Right ventricle myocardium inferior (tissue), 1 donor: Measurements from ENCODE around the gene AHI1. TPM values are rescaled to one million over a fixed set of nuclear protein-coding genes. Genes with fewer than 3 reads are reported as not detected.

Experiments used
- ATAC-seq: fragments of 200-7000 bp; cut with Tn5 transposase; one replicate; pipeline ENCODE4 v1.9.1; 2020; ENCODE audit warnings: mild to moderate bottlenecking, moderate library complexity
- DNase-seq: peaks from one replicate; pipeline ENCODE4 v3.0.0; 2021; ENCODE audit errors: missing footprints
- intact Hi-C: fragments of 100-400 bp; cut with DNase I; formaldehyde crosslinking; loops from one replicate; pipeline ENCODE4 v1.11.0; 2022
- total RNA-seq: library from RNA; stranded (reverse); fragmentation: NEBNext Ultra II Directional; extraction: Animal tissue kit (Norgen Biotek cat#: 25700); gene quantifications from one replicate; pipeline ENCODE4 v1.2.1, GENCODE V29; 2021
- donor health status: DM: no; HTN: yes; CAD: no; lungs with severe emphysema.

The AHI1 gene
- total RNA-seq, 1 donor from 2014 or later = 9.2 TPM

DNA sequence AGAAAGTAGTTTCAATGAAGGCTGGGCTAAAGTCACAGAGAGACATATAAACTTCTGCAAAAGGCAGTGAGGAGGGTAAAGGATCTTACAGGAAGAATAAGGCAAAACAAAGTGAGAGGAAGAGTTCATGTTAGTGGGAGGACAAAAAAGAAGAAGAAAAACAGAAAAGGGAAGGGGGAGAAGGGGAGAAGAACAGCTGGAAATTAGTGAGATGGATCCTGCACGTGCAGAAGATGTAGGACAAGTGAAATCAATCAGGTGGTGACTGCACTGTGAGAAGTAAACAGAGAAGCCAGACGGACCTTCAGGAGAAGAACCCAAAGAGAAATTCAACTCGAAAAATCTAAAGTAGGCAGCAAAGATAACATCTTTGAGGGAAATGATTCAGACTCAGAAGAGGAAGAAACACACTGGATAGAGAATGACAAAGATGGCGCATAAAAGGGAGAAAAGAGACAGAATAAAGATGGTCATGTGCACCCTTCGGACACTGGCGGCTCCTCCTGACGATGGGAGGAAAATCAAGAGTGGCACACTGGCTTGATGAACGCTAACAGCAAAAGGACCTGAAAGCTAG is 210.5 kb downstream of the AHI1 start:
- no peak for ATAC-seq
- intact Hi-C loops = no loop called here

GRCh38 chr6:135285165-135285564 is 212.4 kb downstream of the AHI1 start:
- DNase-seq = no peak
- no peak for ATAC-seq
- intact Hi-C loops = no loop called here

More for the DNA sequence above, 210.5 kb downstream of the AHI1 start:
- no peak for DNase-seq

GRCh38 chr6:135283926-135284325 is 213.6 kb downstream of the AHI1 start:
- ATAC-seq (no peak), DNase-seq (no peak)
- intact Hi-C loops = no loop called here

- DNase-seq (no peak), ATAC-seq (no peak)
- intact Hi-C loops = no loop called here
Observed at GRCh38 chr6:135282395-135282794, 215.1 kb downstream of the AHI1 start.

DNA sequence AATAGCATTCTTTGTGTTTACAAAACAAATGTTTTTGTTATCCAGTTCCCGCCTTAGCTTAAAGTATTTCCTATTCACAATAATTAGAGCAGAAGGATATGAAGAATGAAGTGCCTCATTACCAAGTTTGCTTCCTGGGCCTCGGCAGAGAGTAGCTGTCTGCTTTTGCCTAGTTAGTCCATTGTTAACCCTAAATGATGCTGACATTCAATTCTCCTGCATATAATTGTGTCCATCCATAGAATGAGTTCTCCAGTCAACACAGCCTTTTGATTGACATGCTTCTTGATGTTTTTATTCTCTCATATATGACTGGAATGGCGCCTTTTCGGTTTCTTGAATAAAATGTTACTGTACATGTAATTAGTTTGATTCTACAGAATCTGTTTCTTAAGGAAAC is 215.6 kb downstream of the AHI1 start:
- no peak for DNase-seq
- ATAC-seq = no peak
- intact Hi-C loops = no loop called here

- intact Hi-C loops = no loop called here
- ATAC-seq (no peak), DNase-seq (no peak)
Observed at GRCh38 chr6:135281227-135281626, 216.3 kb downstream of the AHI1 start.

GRCh38 chr6:135280375-135281136 is 217.0 kb downstream of the AHI1 start:
- ATAC-seq (no peak), DNase-seq (no peak)
- intact Hi-C loops = no loop called here

DNA sequence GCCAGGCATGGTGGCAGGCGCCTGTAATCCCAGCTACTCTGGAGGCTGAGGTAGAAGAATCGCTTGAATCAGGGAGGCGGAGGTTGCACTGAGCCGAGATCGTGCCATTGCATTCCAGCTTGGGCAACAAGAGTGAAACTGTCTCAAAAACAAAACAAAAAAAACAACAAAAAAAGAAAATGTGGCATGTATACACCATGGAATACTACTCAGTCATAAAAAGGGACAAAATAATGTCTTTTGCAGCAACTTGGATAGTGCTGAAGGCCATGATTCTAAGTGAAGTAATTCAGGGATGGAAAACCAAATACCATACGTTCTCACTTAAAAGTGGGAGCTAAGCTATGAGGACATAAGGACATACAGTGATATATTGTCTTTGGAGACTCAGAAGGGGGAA is 220.1 kb downstream of the AHI1 start:
- DNase-seq (no peak), ATAC-seq (no peak)
- intact Hi-C loops = no loop called here

- intact Hi-C loops = no loop called here
Observed at GRCh38 chr6:135274561-135275293, 222.8 kb downstream of the AHI1 start.

GRCh38 chr6:135271626-135272025 is 225.9 kb downstream of the AHI1 start:
- intact Hi-C loops = no loop called here
- DNase-seq = no peak
- no peak for ATAC-seq

More at GRCh38 chr6:135274561-135275293, 222.8 kb downstream of the AHI1 start:
- DNase-seq = no peak
- ATAC-seq = no peak

DNA sequence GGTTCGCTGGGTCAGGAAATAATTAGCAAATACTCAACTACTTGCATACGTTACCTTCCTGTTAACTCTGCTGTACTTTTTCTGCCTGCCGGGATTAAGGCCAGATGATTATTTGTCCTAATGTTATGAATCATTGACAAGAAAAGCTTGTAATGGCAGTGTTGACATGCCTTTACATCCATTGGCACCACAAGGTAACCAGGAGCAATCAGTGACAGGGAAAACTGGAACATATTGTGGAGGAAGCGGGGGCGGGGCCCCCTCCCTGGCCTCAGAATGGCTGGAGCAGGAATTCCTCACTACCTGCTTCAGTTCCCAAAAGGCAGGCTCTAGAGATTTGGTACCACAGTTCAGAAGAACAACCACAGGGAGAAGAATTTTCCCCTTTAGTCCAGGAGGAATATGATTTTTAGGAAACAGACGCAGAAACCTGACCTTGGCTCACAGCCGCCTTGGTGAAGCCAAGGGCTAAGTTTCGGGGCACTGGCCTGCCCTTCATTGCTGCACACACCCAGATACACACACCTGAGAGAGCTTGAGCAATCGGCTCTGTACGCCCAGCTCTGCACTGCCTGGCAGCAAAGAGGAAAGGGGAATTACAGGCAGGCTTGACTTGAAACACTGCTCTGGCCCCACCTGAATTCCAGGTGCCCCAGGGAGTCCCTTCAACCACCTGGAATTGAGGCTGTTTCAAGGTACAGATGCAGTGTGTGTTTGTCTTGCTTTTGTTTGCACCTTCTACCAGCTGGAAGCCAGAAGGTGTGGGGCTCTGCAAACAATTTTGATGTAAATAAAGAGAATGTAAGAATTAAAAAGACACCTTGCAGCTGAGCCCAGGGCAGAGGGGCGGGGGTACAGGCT is 226.6 kb downstream of the AHI1 start:
- DNase-seq (no peak), ATAC-seq (no peak)
- intact Hi-C loops = no loop called here

- DNase-seq (no peak), ATAC-seq (peak; percentile 57)
- intact Hi-C loops = no loop called here
Observed at GRCh38 chr6:135269481-135269891, 228.1 kb downstream of the AHI1 start.

DNA sequence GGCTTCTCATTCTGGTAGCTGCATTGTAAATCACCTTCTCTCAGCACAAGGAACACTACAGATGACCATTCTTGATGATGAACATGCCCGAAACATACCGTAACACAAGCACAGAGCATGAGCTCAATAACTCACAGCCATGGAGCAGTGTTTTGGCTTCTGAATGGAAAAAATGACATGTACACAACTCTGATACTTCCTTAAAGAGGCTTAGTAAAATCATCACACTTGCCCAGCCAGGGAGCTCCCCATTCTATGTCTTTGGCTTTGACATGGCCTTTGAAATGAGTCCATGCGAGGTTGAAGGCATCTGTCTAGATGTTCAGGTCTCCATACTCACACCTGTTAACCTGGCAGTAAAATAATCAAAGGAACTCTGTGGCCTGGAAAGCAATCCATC is 228.8 kb downstream of the AHI1 start:
- ATAC-seq (no peak), DNase-seq (no peak)
- intact Hi-C loops = no loop called here

- ATAC-seq (no peak), DNase-seq (no peak)
- intact Hi-C loops = no loop called here
Observed at GRCh38 chr6:135268263-135268662, 229.3 kb downstream of the AHI1 start.

DNA sequence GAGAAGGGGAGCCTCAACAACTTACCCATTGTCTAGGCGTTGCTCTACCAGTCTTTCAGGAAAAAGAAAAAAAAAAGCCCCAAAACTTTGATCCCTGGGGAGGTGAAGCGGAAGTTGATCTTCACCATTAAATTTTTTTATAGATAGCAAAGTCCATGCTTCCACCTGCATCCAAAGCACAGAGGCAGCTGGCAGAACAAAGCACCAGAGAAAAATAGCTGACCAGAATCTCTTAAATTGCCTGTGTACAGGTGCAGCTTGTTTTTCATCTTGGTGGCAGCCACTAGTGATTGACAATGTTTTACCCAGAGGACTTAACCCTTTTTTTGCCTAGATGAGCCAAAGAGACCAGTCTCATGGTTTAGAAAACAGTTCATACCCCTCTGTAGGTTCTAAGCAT is 230.5 kb downstream of the AHI1 start:
- intact Hi-C loops = no loop called here
- ATAC-seq (no peak), DNase-seq (no peak)

DNA sequence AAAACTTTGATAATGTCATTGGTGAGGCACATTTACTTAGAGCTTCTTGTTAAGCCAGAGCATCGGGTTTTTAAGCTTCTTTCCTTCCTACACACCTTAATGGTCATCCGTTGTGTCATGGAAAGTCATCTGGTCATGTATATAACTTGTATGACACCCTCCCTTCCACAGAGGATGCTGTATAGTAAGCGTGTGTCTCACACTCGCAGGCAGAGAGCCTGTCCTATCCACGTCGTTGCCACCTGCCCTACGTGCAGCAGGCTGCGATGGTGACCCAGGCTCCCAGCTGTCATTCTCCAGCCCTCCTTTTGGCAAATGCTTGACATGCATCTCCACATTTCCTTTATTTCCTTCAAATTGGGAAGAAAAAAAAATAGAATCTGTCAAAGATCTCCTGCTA is 230.9 kb downstream of the AHI1 start:
- intact Hi-C loops = no loop called here
- DNase-seq (no peak), ATAC-seq (no peak)

DNA sequence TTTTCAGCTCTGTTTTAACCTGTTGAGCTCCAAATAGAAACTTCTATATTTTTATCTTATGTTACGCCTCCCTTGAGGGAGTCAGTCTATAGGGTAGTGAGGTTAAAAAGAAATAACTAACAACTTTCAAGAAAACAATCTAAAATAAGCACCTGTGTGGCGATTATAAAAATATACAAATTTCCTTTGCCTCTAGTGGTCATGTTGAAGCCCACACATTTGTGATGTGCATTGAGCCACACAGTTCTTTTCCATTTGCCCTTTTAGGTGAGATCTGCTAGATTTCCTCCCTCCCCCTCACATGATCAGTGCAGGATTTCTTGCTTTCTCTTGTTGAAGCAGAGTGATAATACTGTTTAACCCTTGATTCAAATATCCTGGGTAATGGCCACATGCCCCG is 232.3 kb downstream of the AHI1 start:
- intact Hi-C loops = no loop called here
- ATAC-seq (no peak), DNase-seq (no peak)

DNA sequence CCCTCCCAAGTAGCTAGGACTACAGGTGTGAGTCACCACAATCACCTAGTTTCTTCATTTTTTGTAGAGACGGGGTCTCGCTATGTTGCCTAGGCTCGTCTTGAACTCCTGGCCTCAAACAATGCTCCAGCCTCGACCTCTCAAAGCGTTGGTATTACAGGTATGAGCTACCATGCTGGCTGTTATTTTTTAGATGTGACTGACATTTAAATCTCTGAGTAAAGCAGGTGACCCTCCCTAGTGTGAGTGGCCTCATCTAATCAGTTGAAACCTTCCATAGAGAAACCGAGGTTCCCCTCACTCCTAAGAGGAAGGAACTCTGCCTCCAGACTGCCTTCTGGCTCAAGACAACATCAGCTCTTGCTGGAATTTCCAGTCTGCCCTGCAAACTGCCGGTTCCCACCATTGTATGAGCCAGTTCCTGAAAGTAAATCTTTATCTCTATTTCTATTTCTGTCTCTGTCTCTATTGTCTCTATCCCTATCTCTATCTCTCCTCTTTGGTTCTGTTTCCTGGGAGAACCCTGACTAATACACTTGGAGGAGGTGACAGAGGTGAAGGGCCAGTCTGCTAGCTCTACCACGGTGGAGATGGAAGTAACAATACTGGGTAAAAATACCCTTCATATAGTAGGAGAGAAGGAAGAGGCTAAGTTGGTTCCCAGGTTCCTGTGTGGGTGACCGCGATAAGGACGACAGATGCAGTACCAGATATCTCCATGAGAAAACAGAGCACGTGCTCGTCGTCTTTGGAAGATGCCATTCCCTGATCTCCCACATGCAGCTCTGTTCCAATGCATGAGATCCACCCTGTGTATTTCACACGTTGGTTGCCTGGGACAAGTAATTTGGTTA is 235.4 kb downstream of the AHI1 start:
- DNase-seq (no peak), ATAC-seq (no peak)
- intact Hi-C loops = no loop called here
